HG03103 (cell line): Measurements from ENCODE around the gene ZNRD2.
A peak's percentile ranks its signal among the peaks of the same experiment; 100 is the strongest.

ENCODE experiments used
- ATAC-seq: cut with Tn5 transposase; IDR thresholded peaks from one replicate; pipeline ENCODE4 v1.9.1; 2021; ENCODE audit warnings: low read depth; ENCODE audit not compliant: unreplicated experiment

ZNRD2 gene

DNA sequence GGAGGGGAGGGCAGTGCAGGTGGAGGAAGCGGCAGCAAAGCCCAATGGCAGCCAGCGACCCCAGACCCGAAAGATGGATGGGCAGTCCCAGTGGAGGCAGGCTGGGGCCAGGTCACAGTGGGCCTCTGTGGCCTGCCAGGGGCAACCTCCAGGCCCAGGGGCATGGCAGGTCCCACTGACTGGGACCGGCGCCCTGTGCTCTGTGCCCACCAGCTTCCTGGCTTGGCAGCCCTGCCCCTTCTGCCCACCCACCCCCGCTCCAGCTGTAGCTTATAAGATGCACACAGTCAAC, 29.6 kb downstream of the ZNRD2 start:
- no peak for ATAC-seq

DNA sequence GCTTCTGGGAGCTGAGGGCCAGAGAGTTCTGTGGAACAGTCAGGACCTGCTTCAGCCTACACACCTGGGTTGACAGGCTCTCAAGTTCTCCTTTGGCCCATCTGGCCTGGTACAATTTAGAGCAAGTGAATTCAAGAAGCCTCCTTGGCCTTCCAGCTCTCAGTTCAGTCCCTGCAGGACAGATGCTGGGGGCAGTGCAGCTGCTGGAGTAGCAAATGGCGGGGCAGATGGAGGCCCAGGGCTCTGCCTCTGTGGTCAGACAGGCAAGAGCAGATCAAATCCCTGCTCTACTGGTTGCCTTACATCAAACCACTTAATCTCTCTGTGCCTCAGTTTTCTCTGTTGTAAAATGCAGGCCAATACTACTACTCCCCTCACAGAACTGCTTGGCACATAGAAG, 34.0 kb downstream of the ZNRD2 start:
- ATAC-seq: no peak

DNA sequence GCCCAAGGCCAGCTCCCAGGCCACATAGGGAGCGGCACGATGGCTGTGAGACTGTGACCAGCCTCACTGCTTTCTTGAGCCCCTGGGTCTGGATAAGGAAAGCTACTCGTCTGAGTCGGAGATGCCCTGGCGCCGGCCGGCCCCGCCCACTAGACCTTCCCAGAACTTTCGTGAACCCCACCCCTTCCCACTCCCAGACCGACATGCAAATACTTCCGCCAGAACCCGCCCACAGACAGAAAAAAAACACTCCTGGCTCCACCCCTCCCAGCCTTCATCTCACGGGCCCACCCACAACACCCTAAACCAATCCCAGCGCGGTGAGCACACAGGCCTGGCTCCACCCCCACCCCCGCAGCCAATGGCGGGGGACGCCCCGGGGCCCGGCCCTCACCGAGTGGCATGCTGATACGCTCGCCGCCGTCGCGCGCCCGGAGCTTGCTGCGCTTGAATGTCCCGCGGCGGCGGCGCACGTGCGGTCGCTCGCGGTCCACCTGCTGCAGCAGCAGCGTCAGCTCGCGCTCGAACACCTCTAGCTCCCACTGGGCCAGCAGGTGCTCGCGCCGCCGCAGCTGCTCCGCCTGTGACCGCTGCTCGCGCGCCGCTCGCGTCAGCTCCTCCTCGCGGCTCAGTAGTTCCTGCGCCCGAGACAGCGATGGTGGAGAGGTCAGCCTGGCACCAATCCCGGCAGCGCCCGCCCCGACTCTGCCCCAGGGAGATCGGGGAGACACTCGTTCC, 36.8 kb downstream of the ZNRD2 start:
- no peak for ATAC-seq

DNA sequence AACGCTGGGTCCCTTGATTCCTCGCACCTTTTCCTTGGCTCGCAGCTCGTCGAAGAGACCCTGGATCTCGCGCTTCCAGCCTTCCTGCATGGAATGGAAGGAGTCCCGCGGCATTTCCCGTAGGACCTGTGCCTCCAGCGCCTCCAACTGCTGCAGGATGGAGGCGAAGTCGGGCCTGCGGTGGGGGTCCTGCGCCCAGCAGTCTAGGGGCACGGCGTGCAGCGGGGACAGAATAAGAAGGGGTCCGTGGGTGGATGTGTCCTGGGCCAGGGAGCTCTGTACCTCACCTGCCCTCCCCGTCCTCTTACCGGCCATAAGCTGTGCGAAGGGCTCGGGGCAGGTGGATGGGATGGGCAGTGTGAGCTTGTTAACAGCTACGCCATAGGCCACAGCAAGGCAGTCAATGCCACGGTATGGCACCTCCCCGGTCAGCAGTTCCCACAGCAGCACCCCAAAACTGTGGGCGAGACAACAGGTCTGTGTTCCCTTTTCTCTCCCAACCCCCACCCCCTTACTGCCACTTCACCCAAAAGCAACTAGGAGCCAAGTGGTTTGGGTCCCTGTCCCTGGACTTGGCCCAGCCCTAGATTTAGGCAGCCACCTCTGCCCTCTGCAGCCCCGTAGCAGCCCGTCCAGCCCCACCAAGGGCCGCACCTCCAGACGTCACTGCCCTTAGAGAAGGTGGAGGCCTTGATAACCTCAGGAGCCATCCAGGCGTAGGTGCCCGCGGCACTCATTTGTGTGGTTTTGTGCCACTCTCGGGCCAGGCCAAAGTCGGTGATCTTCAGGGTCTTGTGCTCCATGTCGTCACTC, 37.5 kb downstream of the ZNRD2 start:
- ATAC-seq: no peak

DNA sequence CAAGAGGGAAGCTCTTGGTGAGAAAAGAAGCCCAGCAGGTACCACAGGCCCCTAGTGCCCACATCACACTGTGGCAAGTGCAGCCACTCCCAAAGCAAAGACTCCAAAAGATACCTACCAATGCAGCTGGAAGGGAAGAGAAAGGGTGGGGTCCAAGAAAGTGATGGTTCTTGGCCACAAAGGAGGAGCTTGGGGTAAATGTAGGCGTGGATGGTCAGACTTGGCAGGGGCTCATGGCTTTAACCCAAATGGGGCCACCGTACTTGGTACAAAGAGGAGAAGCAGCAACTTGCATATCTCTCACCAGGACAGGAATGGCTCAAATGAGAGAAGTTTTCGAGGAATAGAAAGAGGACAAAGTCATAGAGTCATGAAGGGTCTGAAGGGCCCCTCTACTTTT, 39.0 kb downstream of the ZNRD2 start:
- ATAC-seq: no peak

DNA sequence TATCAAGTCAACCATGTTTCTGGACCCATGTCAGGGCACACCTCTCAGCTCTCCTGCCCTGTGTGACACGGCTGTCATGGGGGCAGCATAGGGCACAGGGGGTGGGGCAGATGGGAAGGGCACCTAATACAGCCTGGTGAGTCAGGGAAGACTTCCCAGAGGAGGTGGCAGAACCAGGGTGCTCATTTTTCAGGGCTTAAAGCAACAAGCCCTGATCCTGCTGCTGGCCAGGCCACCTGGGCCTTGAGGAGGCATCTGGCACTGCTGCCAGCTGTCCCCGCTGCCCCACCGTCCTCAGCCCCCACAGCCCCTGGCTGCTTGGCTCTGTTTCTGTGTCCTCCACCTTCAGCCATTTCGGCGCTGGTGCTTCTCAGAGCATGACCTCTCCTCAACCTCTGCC, 39.4 kb downstream of the ZNRD2 start:
- no peak for ATAC-seq

DNA sequence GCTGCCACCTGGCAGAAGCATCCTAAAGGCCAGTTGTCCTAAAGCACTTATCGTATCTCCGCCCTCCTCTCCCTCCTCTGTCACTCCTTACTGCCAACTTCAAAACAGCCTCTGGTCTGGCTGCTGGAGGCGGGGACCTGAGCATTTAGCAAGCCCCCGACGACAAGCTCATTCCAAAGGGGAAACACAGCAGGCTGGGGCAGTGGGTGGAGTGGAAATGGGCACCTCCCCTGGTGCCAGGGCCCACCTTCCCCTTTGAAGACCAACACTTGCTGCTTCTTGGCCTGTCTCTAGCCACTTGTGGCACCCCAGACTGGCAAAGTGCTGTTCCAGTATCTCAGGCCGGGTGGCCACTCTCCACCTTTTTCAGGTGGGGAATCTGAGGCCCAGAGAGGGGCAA, 40.1 kb downstream of the ZNRD2 start:
- ATAC-seq: no peak

DNA sequence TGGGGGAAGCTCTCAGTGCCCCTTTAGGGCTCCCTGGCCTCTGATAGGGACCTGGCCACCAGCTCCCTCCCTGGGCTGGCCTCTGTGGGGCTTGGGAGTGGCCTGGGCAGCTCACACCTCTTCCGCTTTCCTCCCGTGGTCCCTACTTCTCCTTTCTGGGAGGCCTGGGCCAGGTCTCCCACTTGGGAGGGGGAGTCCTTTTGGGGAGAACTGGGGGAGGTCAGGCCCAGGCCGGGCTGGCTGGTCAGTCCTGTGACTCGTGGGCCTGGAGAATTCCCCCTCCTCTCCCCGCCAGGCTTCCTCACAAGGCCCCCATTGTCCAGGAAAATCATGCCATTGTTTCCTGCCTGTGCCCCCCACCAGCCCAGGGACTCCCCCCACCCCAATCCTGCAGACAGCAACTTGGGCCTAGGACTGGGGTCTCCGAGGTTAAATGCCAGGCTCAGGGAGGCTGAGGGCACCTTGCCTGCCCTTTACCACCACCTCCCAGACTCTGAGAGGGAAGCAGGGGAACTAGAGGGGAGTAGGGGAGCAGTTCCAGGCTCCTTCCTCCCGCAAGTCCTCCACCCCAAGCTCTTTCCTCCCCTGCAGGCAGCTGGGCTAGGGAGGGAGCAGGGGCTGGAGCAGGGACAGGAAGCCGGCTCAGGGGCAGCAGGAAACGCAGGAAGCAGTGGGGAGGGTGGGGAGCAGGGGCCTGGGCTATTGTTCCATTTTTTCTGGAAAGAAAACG, 40.9 kb downstream of the ZNRD2 start:
- ATAC-seq: no peak

DNA sequence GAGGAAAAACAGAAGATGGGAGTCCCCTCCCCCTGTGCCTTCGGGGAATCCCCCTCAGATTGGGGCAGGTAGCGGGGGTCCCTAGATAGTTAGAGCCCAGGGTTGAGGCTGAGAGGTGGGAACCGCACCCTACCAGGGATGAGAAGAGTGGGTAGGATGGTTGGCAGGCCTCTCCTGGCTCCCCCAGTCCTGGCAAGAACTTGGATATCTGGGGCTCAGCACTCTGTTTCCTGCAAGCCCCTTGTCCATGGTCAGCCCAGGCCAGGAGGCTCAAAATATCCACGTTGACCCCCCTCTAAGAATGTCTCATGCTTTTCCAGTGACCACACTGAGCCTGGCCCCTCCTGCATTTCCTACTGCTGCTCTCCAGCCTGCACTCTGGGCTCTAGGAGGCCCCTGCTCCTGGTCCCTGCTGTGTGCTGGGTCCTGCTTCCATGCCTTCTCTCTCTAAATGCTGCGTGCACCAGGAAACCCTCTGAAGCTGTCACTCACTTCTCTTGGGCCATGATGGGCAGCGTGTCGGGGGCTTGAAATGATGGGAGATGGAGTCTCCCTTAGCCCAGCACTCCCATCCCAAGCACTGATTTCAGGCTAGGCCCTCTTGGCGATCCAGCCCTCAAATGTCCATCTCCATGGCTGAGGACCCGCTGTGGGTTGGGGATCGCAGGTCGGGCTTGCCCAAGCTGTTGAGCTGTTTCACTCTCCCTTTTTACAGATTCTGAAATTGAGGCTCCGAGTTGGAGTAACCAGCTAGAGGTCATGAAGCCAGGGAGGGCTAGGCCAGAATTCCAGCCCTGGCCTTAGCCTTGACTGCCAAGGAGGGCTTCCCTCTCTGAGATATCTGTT, 41.7 kb downstream of the ZNRD2 start:
- ATAC-seq: no peak

DNA sequence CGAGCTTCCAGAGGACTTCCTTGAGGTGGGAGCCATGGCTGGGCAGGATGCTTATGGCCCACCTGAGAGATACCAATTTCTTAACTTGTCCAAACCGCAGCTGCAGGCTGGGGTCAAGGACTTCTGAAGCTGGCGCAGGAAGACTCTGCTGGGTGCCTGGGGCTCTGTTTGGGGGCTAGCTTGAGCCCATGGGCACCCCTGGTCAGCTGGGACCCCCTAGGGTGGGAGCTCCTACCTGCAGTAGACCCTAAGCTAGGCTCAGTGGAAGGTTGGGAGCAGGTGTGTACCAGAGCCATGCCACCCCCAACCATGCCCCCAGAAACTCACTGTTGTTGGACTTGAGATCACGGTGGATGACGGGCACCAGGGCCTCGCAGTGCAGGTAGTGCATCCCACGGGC, 42.4 kb downstream of the ZNRD2 start:
- no peak for ATAC-seq

DNA sequence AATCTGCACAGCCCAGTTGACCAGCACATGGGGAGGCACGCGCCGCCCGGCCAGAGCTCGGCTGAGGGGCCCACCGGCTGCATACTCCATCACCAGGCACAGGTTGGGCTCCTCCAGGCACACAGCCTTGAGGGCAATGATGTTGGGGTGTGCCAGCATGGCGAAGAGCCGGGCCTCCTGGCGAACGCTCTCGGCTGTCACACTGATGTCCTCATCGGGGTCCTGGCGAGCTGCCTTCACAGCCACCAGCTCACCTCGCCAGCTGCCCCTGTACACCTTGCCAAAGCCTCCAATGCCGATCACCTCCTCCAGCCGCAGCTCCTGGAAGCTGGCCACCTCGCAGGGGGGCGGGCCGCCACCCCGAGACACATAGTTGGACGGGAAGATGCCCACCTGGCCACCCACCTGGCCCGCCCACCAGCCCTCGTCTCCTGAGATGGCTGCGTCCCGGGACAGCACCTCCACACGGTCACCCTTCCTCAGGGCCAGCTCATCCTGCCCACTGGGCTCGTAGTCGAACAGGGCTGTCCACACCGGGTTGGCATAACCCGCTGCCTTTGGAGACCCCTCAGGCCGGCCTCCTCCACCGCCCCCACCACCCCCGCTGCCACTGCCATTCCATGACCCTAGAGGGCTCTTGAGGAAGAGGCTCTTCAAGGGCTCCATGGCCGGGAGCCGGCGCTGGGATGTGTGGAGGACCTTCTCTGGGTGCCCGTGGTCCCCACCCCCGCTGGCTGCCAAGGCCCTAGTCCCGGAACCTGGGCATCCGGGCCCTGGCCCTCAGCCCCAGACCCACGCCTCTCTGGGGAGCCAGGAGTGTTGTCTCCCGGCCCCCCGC, 43.0 kb downstream of the ZNRD2 start:
- ATAC-seq: no peak

DNA sequence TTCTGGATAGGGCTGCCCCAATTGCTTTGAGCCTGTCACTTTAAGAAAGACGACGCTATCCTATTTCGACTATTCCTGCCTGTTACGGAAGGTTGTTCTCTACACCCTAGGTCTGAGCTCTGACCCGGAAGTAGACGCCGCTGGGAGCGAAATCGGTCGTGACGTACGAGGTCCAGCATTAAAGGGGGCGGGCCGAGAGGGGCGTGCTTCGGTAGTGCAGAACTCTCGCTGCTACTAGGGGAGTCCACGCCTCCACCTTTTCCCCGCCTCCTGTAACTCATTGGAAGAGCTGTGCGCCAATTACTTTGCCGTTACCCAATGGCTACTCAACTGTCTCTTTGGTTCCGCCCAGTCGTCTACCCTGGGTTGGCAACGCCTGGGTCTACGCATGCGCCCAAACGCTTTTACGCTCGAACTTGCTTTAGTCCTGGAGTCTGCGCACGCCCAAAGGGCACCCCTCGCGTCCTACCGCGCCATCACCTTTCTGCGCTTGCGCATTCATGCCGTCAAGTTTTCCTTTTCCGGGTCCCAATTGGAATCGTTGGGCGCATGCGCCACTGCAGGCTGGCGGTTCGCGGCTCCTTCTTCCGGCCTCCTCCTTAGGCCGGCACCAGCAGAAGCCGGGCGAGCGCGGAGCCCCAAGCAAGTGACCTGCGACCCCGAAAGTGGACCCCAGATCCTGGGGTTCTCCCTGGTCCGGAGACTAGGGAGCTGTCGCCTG, 45.1 kb downstream of the ZNRD2 start, which contains the start of gene PCNX3:
Gene PCNX3, plus strand, starts transcription at position 548 of the 721 bp plus-strand sequence. CDS start 536 bp downstream, outside the sequence.
- ATAC-seq: peak; percentile 75

DNA sequence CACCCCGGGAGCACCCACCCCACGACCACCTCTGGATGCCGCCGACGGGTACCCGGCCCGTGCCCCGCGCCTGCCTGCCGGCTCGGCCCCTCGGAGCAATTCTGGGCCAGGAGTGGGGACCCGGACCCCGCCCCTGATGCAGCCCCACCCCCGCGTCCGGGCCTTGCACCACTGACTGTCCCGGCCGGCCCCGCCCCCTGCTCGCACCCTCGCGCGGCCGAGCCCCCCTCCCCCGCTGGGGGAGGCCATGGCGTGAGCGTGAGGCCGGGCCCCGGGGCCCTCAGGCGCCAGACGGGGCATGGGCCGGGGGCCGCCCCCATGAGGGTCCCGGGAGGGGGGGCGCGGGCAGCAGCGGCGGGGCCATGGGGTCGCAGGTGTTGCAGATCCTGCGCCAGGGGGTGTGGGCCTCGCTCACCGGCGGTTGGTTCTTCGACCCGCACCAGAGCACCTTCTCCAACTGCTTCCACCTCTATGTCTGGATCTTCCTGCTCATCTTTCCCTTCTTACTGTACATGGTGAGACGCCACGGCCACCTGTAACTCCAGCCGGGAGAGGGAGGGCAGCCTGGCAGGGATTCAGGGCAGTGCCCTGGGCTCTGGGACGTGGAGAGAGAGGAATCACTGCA, 45.8 kb downstream of the ZNRD2 start:
- peak; percentile 1 for ATAC-seq

DNA sequence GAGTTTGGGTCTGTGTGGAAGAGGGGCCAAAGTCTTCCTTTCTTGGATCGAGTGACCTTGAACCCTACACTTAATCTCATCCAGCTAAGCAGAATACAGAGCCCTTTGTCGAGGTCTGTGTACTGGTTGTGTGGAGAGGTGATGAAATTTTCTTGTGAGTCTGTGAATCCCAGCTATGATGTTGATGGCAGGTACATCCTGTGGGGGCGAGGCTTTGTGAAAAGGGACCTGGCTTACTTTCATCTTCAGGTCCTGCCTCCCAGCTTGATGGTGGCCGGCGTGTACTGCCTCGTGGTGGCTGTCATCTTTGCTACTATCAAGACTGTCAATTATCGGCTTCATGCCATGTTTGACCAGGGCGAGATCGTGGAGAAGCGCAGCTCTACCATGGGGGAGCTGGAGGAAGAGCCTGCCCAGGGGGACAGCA, 46.3 kb downstream of the ZNRD2 start:
- ATAC-seq: no peak

DNA sequence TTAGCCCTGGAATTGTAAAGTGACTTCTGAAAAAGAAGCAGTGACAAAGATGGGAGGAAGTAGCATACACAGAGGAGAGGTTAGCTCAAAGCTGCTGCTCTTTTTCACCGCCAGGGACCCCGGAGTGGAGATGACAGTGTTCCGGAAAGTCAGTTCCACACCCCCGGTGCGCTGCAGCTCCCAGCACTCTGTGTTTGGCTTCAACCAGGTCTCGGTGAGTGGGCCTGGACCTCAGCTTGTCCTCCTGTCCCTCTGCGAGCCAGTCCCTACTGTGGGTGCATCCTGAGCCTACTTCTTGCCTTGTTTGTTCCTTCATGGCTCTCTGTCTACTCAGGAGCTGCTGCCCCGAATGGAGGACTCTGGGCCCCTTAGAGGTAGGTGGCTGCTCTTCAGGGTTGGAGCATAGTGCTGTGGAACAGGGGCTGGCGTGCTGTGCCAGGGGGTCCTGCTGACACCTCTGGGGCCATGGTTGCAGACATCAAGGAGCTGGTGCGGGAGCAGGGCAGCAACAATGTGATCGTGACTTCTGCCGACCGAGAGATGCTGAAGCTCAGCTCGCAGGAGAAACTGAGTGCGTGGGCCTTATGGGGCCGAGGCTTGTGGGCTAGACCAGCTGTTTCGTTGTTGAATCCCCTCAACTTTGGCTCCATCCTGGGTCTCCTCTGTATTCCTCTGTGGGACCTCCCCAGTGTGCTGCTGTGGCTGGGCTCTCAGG, 47.0 kb downstream of the ZNRD2 start:
- ATAC-seq: no peak

DNA sequence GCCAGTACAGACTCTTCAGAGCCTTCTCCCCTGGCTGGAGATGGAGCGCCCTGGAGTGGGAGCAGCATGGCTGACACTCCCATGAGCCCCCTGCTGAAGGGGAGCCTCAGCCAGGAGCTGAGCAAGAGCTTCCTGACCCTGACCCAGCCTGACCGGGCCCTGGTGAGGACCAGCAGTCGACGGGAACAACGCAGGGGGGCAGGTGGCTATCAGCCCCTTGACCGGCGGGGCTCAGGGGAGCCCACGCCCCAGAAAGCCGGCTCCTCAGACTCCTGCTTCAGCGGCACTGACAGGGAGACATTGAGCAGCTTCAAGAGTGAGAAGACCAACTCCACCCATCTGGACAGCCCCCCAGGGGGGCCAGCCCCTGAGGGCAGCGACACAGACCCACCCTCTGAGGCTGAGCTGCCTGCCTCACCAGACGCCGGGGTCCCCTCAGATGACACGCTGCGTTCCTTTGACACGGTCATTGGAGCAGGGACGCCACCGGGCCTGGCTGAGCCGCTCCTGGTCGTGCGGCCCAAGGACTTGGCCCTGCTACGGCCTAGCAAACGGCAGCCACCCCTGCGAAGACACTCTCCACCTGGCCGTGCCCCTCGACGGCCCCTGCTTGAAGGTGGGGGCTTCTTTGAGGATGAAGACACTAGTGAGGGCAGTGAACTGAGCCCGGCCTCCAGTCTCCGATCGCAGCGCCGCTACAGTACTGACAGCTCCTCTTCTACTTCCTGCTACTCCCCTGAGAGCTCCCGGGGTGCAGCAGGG, 47.9 kb downstream of the ZNRD2 start:
- no peak for ATAC-seq

DNA sequence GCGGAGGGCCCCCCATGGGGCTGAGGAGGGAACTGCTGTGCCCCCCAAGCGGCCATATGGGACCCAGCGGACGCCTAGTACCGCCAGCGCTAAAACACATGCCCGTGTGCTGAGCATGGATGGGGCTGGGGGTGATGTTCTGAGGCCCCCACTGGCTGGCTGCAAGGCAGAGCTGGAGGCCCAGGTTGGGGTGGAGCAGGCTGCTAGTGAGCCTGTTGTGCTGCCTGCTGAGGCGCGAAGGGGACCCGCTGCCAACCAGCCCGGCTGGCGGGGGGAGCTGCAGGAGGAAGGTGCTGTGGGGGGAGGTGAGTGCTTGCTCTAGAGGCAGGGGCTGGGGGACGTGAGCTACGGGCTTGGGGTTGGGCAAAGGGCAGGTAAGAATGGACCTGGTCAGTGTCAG, 48.5 kb downstream of the ZNRD2 start:
- ATAC-seq: no peak
